Activated naive CD4-positive, alpha-beta T cell treated with anti-CD3 and anti-CD28 coated beads for 36 hours (primary cell): Measurements from ENCODE around the gene CUL5. TPM values are rescaled to one million over a fixed set of nuclear protein-coding genes. Genes with fewer than 3 reads are reported as not detected.

ENCODE experiments used
- CTCF ChIA-PET: fragments of 350-600 bp; sonication (Branson Sonifier 250); formaldehyde crosslinking; loops from one replicate; lab custom pipeline; 2021; ENCODE audit warnings: antibody characterized with exemption; lab: Charles Lee
- DNase-seq: peaks from one replicate; pipeline ENCODE4 v3.0.0-alpha.2; 2020
- H3K27ac Mint-ChIP-seq: one replicate; pipeline ENCODE4 v1.8.0; 2021; ENCODE audit warnings: mild to moderate bottlenecking, mixed read lengths
- H3K27me3 Mint-ChIP-seq: one replicate; pipeline ENCODE4 v1.8.0; 2021; ENCODE audit warnings: low read depth, mixed read lengths
- H3K36me3 Mint-ChIP-seq: one replicate; pipeline ENCODE4 v1.8.0; 2021; ENCODE audit warnings: low read depth, mixed read lengths
- H3K4me1 Mint-ChIP-seq: one replicate; pipeline ENCODE4 v1.8.0; 2021; ENCODE audit warnings: low read depth, mixed read lengths
- H3K4me3 Mint-ChIP-seq: one replicate; pipeline ENCODE4 v1.8.0; 2021; ENCODE audit warnings: mild to moderate bottlenecking, moderate library complexity, mixed read lengths
- H3K9me3 Mint-ChIP-seq: one replicate; pipeline ENCODE4 v1.8.0; 2021; ENCODE audit warnings: mixed read lengths
- intact Hi-C: fragments of 100-400 bp; cut with micrococcal nuclease; formaldehyde crosslinking; loops from one replicate; pipeline ENCODE4 v1.15.1; 2023
- total RNA-seq, 2 experiments: library from RNA; stranded (reverse); gene quantifications; one replicate each; pipeline ENCODE4 v1.2.3, GENCODE V29; 2021

The CUL5 gene
- total RNA-seq, 2 experiments from 2014 or later: 25.9 to 26.2 TPM

- Mint-ChIP-seq H3K36me3 (peaks cover 54% of the 10 kb centered on the region), H3K4me1 (peaks cover 15% of the 10 kb centered on the region), H3K27ac (peak overlapping the region; percentile 32), H3K9me3 (no peaks in the 10 kb centered on the region), H3K27me3 (no peaks in the 10 kb centered on the region), H3K4me3 (no peak overlapping the region)
- no peak for DNase-seq
- intact Hi-C loops: no loop called here
- CTCF ChIA-PET: interaction anchor here (0.6 to 1.2 kb wide), 3 partner anchors 18 to 73 kb away, joined by 3 to 5 read pairs (median 3); no protein-coding TSS in a partner anchor
Measured at GRCh38 chr11:108148556-108148955, 139.9 kb downstream of the CUL5 start.

- CTCF ChIA-PET: interaction anchor here (0.9 kb wide), 1 partner anchor 17 kb away, joined by 3 read pairs; no protein-coding TSS in a partner anchor
- intact Hi-C loops: no loop called here
- no peak for DNase-seq
- Mint-ChIP-seq H3K4me3 (no peak overlapping the region), H3K27ac (no peak overlapping the region), H3K36me3 (peaks cover 25% of the 10 kb centered on the region), H3K27me3 (no peaks in the 10 kb centered on the region), H3K4me1 (peaks cover 1% of the 10 kb centered on the region), H3K9me3 (no peaks in the 10 kb centered on the region)
Measured at GRCh38 chr11:108154591-108154990, 145.9 kb downstream of the CUL5 start.

Other genes starting within 250 kb of the CUL5 start
- gene SLC35F2, start 150.1 kb upstream of the CUL5 start, total RNA-seq: 10 to 100 TPM; 18.2 to 20.5 TPM
- gene RAB39A, start 80.5 kb upstream of the CUL5 start, total RNA-seq: not detected
- gene ACAT1, start 112.7 kb downstream of the CUL5 start, total RNA-seq: 10 to 100 TPM; 54.9 to 55.0 TPM
- gene NPAT, start 213.7 kb downstream of the CUL5 start, total RNA-seq: 10 to 100 TPM; 22.2 to 22.3 TPM
- gene ATM, start 214.2 kb downstream of the CUL5 start, total RNA-seq: 10 to 100 TPM; 29.5 to 30.6 TPM